ENCODE measurements around the gene LBR.
"Not testable (repeated sequence)": the region's sequence is repeated elsewhere in the genome, so short reads cannot be mapped to it uniquely, and the experiment has no call there.

The LBR gene

GRCh38 chr1:225418059-225418458 lies 9.8 kb downstream of the LBR start:
- no peak for DNase-seq

DNA sequence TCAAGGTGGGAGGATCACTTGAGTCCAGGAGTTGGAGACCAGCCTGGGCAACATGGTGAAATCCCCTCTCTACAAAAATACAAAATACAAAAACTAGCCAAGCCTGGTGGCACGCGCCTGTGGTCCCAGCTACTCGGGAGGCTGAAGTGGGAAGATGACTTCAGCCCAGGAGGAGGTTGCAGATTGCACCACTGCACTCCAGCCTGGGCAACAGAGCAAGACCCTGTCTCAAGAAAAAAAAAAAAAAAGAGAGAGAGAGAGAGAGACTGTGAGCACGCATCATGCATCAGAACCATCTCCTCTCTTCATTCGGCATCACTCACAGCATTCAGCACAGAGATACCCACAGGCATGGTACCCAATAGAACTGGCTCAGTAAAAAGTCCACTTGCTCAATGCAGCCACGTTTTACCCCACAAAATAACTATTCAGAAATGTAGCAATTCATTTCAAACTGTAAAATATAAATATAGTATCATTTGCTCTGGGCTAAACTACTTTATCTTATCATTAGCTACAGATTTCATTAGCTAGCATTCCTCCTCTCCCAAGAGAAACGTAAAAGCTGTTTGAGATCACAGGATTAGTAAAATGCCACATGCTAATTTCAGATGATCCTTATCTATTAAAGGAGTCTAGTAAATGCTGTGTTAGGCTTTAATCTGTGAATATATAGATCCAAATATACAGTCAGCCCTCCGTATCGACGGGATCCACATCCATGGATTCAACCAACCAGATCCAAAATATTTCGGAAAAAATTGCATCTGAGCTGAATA lies 11.7 kb downstream of the LBR start:
- no peak for DNase-seq

GRCh38 chr1:225415307-225415706 lies 12.5 kb downstream of the LBR start:
- DNase-seq: no peak

DNA sequence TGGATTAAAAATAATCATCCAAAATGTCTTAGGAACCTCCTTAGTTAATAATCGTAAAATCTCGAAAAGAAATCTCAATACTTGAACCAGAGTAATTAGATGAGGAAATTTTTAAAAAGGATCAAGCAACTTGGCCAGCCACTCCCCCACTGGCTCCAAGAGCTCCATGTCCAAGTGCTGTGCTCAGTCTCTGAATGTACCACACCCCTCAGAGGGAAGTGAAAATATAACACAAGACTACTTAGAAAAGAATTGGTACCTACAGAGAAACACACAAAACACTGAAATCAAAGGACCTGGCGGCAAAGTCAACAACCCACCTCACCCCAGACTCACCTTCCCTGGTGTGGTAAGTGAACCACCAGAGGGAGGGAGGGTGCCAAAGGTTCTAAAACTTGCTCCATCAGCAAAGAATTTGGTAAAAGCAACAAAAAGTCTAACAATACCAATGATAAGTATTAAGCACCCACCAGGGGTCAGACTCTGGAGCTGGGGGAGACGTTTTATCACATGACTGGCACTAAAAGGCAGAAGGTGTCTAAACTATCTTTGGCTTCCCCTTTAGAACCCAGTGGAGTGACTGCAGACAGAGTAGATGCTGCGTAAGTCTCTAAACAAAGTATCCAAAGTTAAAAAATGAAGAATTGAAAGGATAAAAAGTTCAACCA lies 14.0 kb downstream of the LBR start:
- DNase-seq: no peak

- no peak for DNase-seq
These were observed 15.0 kb downstream of the LBR start for GRCh38 chr1:225412803-225413351.

- no peak for DNase-seq
These were observed 15.5 kb downstream of the LBR start for GRCh38 chr1:225412321-225412720.

DNA sequence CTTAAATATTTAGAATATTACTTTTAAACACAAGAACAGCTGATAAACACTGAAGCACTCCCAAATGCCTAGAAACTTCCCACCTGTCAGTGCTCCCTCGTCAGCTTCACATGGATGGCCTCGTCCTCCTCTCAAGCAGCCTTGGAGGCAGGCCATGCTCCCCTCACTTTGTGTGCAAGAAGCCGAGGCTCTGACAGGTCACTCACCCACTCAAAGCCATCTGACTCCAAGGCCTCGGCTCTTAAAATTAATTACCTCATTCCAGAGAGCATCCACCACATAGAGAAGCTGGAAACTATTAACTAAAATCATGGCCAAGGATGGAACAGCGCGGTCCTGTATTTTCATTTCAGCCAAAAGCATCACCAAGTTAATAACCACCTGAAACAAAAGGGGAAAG lies 17.8 kb downstream of the LBR start:
- DNase-seq: no peak

DNA sequence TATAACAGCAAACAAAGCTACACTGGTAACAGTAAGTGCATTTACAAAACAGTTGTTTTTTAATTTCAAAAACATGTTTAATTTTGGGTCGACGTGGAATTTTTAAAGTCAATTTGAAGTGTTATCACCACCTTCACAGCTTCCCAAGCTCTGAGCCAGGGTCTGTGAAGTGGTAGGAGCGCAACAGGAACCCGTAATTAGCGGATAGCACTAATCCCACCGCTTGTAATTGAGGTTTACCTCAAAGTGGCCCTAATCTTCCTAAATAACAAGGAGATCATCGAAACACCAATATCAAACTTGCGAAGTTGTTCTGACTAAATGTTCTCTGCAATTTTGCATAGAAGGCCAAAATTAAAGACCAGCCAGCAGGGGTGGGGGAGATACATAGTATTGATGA lies 18.8 kb downstream of the LBR start:
- DNase-seq: no peak

GRCh38 chr1:225408249-225408648 lies 19.6 kb downstream of the LBR start:
- DNase-seq: no peak

DNA sequence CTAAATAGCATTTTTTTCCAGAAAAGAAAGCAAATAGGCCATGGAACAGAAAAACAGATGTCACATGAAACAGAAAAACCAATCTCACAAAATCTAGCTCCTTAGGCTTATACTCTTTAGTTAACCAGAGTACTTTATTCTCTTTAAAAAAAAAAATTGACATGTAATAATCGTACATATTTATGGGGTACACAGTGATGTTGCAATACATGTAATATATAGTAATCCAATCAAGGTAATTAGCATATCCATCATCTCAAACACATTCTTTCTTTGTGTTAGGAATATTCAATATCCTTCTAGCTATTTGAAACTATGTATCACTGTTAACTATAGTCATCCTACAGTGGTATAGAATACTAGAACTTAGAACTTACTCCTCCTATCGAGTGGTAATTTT lies 20.1 kb downstream of the LBR start:
- no peak for DNase-seq

GRCh38 chr1:225406976-225407725 lies 20.7 kb downstream of the LBR start:
- no peak for DNase-seq

GRCh38 chr1:225400968-225401367 lies 26.9 kb downstream of the LBR start:
- no peak for DNase-seq

- no peak for DNase-seq
These were observed 31.5 kb downstream of the LBR start for GRCh38 chr1:225396357-225396756.

- no peak for DNase-seq
These were observed 38.0 kb downstream of the LBR start for GRCh38 chr1:225389843-225390242.

DNA sequence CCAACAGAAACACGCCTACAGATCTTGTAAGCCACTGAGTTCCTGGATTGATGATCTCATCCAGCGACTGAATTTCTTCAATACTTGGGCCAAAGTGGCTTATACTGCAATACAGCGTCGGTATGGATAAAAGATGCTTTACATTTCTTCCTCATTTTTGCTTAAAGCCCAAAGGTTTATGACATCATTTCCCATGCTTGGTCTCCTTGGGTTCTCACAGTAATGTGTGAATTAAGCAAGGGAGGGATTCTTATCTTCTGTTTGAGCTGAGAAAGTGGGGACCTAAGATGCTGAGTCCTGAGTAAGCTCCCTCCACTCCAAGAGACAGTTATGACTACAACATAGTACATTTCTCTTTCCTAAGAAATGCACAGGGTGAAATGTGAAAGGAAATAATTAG lies 39.5 kb downstream of the LBR start:
- no peak for DNase-seq

- DNase-seq: not testable (repeated sequence)
These were observed 41.0 kb downstream of the LBR start for GRCh38 chr1:225386860-225387259.

- no peak for DNase-seq
These were observed 47.1 kb downstream of the LBR start for GRCh38 chr1:225380691-225381090.

GRCh38 chr1:225378880-225379279 lies 49.0 kb downstream of the LBR start:
- no peak for DNase-seq

DNA sequence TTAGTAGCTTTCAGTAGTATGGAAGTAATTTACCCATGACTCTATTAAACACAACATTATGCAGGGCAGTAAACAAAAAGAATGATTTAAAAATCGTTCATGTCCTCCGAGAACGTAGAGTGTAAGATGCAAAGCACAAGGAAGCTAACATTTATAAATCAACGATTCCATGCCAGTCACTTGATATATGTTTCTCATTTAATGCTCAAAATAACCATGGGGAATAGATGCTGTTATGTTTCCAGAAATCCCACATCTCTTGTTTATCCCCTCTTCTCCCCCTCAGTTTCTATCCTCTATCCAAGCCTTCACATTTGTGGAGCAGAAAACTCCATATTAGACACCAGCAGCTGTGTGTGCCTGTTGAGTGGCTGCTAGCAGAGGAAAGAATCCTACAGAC lies 52.8 kb downstream of the LBR start:
- no peak for DNase-seq

DNA sequence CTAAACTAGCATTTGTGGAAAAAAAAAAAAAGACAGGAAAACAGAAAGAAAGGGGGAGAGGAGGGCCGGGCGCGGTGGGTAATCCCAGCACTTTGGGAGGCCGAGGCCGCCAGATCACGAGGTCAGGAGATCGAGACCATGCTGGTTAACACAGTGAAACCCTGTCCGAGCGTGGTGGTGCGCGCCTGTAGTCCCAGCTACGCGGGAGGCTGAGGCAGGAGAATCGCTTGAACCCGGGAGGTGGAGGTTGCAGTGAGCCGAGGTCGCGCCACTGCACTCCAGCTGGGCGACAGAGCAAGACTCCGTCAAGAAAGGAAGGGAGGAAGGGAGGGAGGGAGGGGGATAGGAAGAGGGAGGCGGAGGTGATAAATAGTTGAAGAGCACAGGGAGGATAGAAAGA lies 54.7 kb downstream of the LBR start:
- no peak for DNase-seq

GRCh38 chr1:225371366-225372010 lies 56.4 kb downstream of the LBR start:
- DNase-seq: no peak

- DNase-seq: no peak
These were observed 59.7 kb downstream of the LBR start for GRCh38 chr1:225368036-225368552.

- no peak for DNase-seq
These were observed 61.3 kb downstream of the LBR start for GRCh38 chr1:225366552-225366951.
